HG03095 (cell line): ENCODE measurements around the gene IRF6.

ENCODE experiments used
- ATAC-seq: cut with Tn5 transposase; IDR thresholded peaks from one replicate; pipeline ENCODE4 v1.9.1; 2021; ENCODE audit warnings: moderate library complexity; ENCODE audit not compliant: unreplicated experiment

The IRF6 gene

GRCh38 chr1:209805875-209806760 is at the start of gene IRF6:
TSS of gene IRF6 (minus strand) at chr1:209806142. CDS start at chr1:209801413, 4,729 bp downstream.
- ATAC-seq, result peak; percentile 96

- ATAC-seq, result no peak
Measured at GRCh38 chr1:209855623-209856022, 49.7 kb upstream of the IRF6 start.

- ATAC-seq, result no peak
Measured at GRCh38 chr1:209855006-209855405, 49.1 kb upstream of the IRF6 start.

GRCh38 chr1:209854196-209854595 is 48.3 kb upstream of the IRF6 start:
- ATAC-seq, result no peak

- no peak for ATAC-seq
Measured at GRCh38 chr1:209853676-209854075, 47.7 kb upstream of the IRF6 start.

GRCh38 chr1:209850342-209850979 is 44.5 kb upstream of the IRF6 start:
- peak; percentile 68 for ATAC-seq

- no peak for ATAC-seq
Measured at GRCh38 chr1:209849388-209849787, 43.4 kb upstream of the IRF6 start.

GRCh38 chr1:209845408-209845725 is 39.4 kb upstream of the IRF6 start:
- no peak for ATAC-seq

GRCh38 chr1:209844695-209845407 is 38.9 kb upstream of the IRF6 start:
- ATAC-seq, result no peak

GRCh38 chr1:209840611-209841010 is 34.7 kb upstream of the IRF6 start:
- no peak for ATAC-seq

- no peak for ATAC-seq
Measured at GRCh38 chr1:209839875-209840546, 34.1 kb upstream of the IRF6 start.

- ATAC-seq, result no peak
Measured at GRCh38 chr1:209838537-209838936, 32.6 kb upstream of the IRF6 start.

GRCh38 chr1:209837671-209838070 is 31.7 kb upstream of the IRF6 start:
- no peak for ATAC-seq

- ATAC-seq, result no peak
Measured at GRCh38 chr1:209835782-209836298, 29.9 kb upstream of the IRF6 start.

- no peak for ATAC-seq
Measured at GRCh38 chr1:209831615-209832014, 25.7 kb upstream of the IRF6 start.

- no peak for ATAC-seq
Measured at GRCh38 chr1:209830722-209831121, 24.8 kb upstream of the IRF6 start.

- no peak for ATAC-seq
Measured at GRCh38 chr1:209829716-209830115, 23.8 kb upstream of the IRF6 start.

GRCh38 chr1:209827384-209828262 is 21.7 kb upstream of the IRF6 start, which contains the start of gene UTP25:
TSS of gene UTP25 (plus strand) at chr1:209827972. CDS start at chr1:209828064, 92 bp downstream.
- ATAC-seq, result peak; percentile 93

- no peak for ATAC-seq
Measured at GRCh38 chr1:209825591-209826434, 19.9 kb upstream of the IRF6 start.
